ENCODE measurements around the gene MGAT5. TPM values are rescaled to one million over a fixed set of nuclear protein-coding genes. Genes with fewer than 3 reads are reported as not detected.

MGAT5 gene
- total and polyA plus RNA-seq, 2 donors from 2014 or later: 14.3 to 40.9 TPM

DNA sequence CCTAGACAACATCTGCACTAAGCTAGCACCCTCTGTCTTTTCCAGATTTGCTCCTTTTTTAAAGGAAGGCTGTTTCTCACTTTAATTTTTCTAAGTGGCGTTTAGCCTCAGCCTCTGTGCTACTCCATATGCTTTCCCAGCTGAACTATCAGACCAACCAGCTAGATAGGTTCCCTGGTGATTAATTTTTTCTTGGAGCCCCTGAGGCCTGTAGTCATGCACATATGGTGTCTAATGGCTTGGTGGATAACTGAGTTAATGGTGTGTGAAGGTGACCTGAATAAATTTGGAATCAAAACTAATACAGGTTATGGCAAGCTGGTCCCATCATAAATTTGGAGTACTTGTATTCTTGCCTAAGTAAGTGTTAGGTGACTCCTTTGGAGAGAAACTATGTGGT is 135.5 kb downstream of the MGAT5 start:
- H3K4me3 ChIP-seq (ENCODE audit: low read length in 3 of 3): no peak overlapping the region
- no peaks in the 10 kb centered on the region for H3K27me3 ChIP-seq (ENCODE audit: control insufficient read depth, insufficient read depth, low read length)
- no peaks in the 10 kb centered on the region for H3K36me3 ChIP-seq (ENCODE audit: control insufficient read depth in 2 of 3, insufficient read depth in 3 of 3, low read length in 3 of 3)
- no peak overlapping the region for H3K27ac ChIP-seq (ENCODE audit: low read depth in 2 of 2, low read length in 2 of 2)
- no peaks in the 10 kb centered on the region for H3K9me3 ChIP-seq (ENCODE audit: control insufficient read depth in 2 of 3, insufficient read depth in 1 of 3, low read length in 3 of 3)
- DNase-seq: no peak
- intact Hi-C loops (cut with DNase I): no loop called here
- H3K4me1 ChIP-seq (ENCODE audit: control insufficient read depth in 2 of 3, insufficient read depth in 2 of 3, low read depth in 1 of 3, low read length in 3 of 3): no peaks in the 10 kb centered on the region
- TF ChIP-seq, protein P1, sequence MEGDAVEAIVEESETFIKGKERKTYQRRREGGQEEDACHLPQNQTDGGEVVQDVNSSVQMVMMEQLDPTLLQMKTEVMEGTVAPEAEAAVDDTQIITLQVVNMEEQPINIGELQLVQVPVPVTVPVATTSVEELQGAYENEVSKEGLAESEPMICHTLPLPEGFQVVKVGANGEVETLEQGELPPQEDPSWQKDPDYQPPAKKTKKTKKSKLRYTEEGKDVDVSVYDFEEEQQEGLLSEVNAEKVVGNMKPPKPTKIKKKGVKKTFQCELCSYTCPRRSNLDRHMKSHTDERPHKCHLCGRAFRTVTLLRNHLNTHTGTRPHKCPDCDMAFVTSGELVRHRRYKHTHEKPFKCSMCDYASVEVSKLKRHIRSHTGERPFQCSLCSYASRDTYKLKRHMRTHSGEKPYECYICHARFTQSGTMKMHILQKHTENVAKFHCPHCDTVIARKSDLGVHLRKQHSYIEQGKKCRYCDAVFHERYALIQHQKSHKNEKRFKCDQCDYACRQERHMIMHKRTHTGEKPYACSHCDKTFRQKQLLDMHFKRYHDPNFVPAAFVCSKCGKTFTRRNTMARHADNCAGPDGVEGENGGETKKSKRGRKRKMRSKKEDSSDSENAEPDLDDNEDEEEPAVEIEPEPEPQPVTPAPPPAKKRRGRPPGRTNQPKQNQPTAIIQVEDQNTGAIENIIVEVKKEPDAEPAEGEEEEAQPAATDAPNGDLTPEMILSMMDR (IDR thresholded peaks at IDR 0.05; ENCODE audit: borderline replicate concordance, extremely low read depth, insufficient read depth): no peak
- no peak for FAIRE-seq
- H3K9ac ChIP-seq (ENCODE audit: low read length in 3 of 3): no peak overlapping the region

DNA sequence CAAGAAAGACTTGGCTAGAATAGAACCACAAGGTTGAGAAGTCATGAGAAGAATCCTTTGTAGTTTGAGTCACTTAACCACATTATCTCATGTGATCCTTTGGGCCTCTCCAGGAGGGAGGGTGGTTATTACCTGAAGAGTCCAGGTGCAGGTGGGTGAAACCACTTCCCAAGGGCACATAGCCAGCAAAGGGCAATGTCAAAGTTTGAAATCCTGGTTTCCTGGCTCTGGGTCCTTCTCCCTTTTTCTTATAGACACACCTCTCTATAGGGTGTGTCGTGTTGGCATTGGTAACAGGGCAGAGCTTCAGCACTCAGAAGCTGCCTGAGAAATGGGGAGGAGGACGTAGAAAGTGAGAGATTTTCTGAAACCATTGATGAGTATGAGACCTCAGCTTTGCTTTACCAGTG is 137.9 kb downstream of the MGAT5 start:
- Histone ChIP-seq H3K27ac (ENCODE audit: low read depth in 2 of 2, low read length in 2 of 2) (no peak overlapping the region), H3K4me1 (ENCODE audit: control insufficient read depth in 2 of 3, insufficient read depth in 2 of 3, low read depth in 1 of 3, low read length in 3 of 3) (no peaks in the 10 kb centered on the region), H3K4me3 (ENCODE audit: low read length in 3 of 3) (no peak overlapping the region), H3K9ac (ENCODE audit: low read length in 3 of 3) (no peak overlapping the region), H3K27me3 (ENCODE audit: control insufficient read depth, insufficient read depth, low read length) (no peaks in the 10 kb centered on the region), H3K36me3 (ENCODE audit: control insufficient read depth in 2 of 3, insufficient read depth in 3 of 3, low read length in 3 of 3) (no peaks in the 10 kb centered on the region), H3K9me3 (ENCODE audit: control insufficient read depth in 2 of 3, insufficient read depth in 1 of 3, low read length in 3 of 3) (no peaks in the 10 kb centered on the region)
- FAIRE-seq (no peak), DNase-seq (no peak)
- TF ChIP-seq, protein P1 (IDR thresholded peaks at IDR 0.05; ENCODE audit: borderline replicate concordance, extremely low read depth, insufficient read depth): no peak
- intact Hi-C loops (cut with DNase I): no loop called here

DNA sequence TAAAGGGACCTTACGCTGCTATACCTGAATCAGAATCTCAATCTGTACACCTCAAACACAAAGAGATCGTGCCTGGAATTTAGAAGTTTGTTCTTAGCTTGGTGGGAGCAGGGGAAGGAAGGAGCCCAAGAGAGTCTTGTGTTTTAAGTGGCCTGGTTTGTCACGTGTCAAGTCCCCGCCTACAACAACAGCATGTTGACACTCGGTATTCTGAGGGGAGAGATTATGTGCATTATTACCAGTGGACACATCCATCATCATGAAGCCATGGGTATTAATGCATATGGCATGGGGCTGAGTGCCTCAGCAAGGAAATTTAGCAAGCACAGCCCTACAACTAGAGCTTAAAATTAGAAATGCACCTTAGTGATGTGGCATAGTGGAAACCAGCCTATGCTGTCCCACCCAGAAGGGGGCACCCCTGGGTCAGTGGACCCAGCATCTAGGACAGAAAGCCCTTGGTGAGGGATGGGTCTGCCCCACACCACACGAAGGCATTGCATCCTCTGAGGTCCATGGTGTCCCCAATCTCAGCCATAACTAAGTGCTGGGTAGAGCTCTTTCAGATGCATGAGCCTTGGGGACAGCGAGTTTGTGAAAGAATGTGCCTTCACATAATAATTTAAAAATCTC is 138.7 kb downstream of the MGAT5 start:
- H3K27me3 ChIP-seq (ENCODE audit: control insufficient read depth, insufficient read depth, low read length): no peaks in the 10 kb centered on the region
- no peak overlapping the region for H3K4me3 ChIP-seq (ENCODE audit: low read length in 3 of 3)
- intact Hi-C loops (cut with DNase I): no loop called here
- no peak overlapping the region for H3K9ac ChIP-seq (ENCODE audit: low read length in 3 of 3)
- FAIRE-seq (no peak), DNase-seq (no peak)
- H3K36me3 ChIP-seq (ENCODE audit: control insufficient read depth in 2 of 3, insufficient read depth in 3 of 3, low read length in 3 of 3): no peaks in the 10 kb centered on the region
- no peaks in the 10 kb centered on the region for H3K4me1 ChIP-seq (ENCODE audit: control insufficient read depth in 2 of 3, insufficient read depth in 2 of 3, low read depth in 1 of 3, low read length in 3 of 3)
- no peak overlapping the region for H3K27ac ChIP-seq (ENCODE audit: low read depth in 2 of 2, low read length in 2 of 2)
- TF ChIP-seq, protein P1 (IDR thresholded peaks at IDR 0.05; ENCODE audit: borderline replicate concordance, extremely low read depth, insufficient read depth): no peak
- no peaks in the 10 kb centered on the region for H3K9me3 ChIP-seq (ENCODE audit: control insufficient read depth in 2 of 3, insufficient read depth in 1 of 3, low read length in 3 of 3)

DNA sequence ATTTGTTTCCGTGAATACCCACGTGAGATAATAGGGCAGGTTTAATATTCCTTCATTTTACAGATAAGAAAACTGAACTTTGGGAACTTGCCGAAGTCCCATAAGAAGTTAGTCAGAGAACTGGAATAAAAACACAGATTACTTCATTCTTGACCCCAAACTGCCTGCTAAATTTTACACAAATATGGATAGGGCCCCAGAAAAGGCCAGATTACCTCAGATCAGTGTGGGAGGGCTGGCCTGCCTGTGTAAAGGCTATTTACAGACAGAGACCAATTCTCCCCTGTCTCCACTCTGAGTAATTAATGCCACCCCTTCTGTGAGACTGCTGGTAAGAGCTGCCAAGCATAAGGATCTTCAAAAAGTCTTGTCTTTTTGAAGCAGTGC is 139.2 kb downstream of the MGAT5 start:
- no peaks in the 10 kb centered on the region for H3K9me3 ChIP-seq (ENCODE audit: control insufficient read depth in 2 of 3, insufficient read depth in 1 of 3, low read length in 3 of 3)
- TF ChIP-seq, protein P1 (IDR thresholded peaks at IDR 0.05; ENCODE audit: borderline replicate concordance, extremely low read depth, insufficient read depth): no peak
- H3K4me1 ChIP-seq (ENCODE audit: control insufficient read depth in 2 of 3, insufficient read depth in 2 of 3, low read depth in 1 of 3, low read length in 3 of 3): no peaks in the 10 kb centered on the region
- intact Hi-C loops (cut with DNase I): no loop called here
- H3K9ac ChIP-seq (ENCODE audit: low read length in 3 of 3): no peak overlapping the region
- no peak overlapping the region for H3K4me3 ChIP-seq (ENCODE audit: low read length in 3 of 3)
- H3K36me3 ChIP-seq (ENCODE audit: control insufficient read depth in 2 of 3, insufficient read depth in 3 of 3, low read length in 3 of 3): no peaks in the 10 kb centered on the region
- no peaks in the 10 kb centered on the region for H3K27me3 ChIP-seq (ENCODE audit: control insufficient read depth, insufficient read depth, low read length)
- H3K27ac ChIP-seq (ENCODE audit: low read depth in 2 of 2, low read length in 2 of 2): no peak overlapping the region
- no peak for FAIRE-seq
- no peak for DNase-seq
